GM12873 (cell line): ENCODE results near the gene THY1.

Experiments used
- TF ChIP-seq, protein P1 (sequence below): IDR thresholded peaks from 2 replicates; pipeline ENCODE4 v1.5.1; 2012; ENCODE audit warnings: low read depth, mild to moderate bottlenecking, moderate library complexity, low read length, control low read depth; ENCODE audit not compliant: insufficient read depth; ENCODE audit errors: missing control alignments

The THY1 gene

DNA sequence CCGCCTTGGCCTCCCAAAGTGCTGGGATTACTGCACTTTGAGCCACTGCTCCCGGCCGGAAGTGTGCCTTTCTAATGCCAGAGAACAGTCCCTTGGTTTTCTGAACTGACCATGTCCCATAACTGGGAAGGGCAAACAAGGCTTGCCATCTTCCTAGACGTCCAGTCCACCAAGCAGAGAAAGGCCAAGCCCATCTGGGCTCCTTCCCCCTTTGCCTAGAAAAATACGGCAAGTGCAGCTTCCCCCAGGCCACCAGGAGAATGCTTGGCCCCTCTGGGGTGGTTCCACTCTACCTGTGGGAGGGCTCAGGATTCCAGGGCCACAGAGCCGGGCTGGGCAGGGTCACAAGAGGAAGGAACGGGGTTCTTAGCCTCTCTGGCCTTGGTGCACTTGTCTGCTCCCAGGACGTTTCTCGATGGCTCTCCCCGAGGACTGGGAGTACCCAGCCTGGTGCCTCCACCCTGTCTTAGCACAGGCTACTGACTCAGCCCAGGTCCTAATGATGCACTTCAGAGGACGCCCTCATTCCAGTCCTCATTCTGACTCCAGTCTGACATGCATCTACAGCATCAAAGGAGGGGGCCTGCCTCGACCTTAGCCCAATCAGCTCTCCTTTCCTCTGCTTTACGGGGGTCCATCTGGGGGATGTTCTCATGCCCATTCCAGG lies 42.7 kb downstream of the THY1 start:
- TF ChIP-seq, protein P1, sequence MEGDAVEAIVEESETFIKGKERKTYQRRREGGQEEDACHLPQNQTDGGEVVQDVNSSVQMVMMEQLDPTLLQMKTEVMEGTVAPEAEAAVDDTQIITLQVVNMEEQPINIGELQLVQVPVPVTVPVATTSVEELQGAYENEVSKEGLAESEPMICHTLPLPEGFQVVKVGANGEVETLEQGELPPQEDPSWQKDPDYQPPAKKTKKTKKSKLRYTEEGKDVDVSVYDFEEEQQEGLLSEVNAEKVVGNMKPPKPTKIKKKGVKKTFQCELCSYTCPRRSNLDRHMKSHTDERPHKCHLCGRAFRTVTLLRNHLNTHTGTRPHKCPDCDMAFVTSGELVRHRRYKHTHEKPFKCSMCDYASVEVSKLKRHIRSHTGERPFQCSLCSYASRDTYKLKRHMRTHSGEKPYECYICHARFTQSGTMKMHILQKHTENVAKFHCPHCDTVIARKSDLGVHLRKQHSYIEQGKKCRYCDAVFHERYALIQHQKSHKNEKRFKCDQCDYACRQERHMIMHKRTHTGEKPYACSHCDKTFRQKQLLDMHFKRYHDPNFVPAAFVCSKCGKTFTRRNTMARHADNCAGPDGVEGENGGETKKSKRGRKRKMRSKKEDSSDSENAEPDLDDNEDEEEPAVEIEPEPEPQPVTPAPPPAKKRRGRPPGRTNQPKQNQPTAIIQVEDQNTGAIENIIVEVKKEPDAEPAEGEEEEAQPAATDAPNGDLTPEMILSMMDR, result no peak

GRCh38 chr11:119378851-119379465 lies 44.0 kb downstream of the THY1 start:
- TF ChIP-seq, protein P1, result no peak

- TF ChIP-seq, protein P1, result no peak
Observed at GRCh38 chr11:119377961-119378667, 44.9 kb downstream of the THY1 start.

DNA sequence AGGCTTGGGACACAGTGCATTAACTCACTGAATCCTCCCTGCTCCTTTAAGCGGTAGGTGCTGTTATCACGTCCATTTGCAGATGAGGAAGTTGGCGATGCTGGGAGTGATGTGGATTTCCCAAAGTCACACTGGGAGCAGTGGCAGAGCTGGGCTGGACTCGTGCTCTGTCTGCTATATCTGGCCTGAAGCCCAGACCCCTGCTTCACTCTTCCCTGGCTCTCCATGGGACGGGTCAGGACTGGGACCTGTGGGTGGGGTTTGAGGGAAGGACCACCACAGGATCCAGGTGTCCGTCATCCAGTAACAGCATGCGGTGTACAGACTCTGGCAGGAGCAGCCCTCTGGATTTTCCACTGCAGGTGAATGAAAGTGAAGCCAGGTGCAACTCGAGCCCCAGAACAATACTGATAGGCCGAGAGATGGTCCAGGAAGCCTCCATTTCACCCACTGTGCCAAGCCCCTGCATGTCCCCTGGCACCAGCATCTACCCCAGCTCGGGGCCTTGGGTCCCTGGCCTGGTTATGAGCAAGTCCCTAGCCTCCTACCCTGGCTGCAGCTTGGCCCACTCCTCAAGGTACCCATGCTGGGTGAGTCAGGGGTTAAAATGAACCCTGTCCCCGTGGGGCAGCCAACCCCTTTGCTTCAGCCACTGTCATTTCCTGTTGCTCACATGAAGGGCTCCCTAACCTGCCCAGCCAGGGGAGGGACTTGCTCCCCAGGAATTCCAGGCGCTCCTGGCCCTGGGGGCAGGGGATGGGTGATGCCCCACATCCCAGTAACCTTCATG lies 45.7 kb downstream of the THY1 start:
- TF ChIP-seq, protein P1, result no peak

GRCh38 chr11:119376197-119376847 lies 46.6 kb downstream of the THY1 start:
- TF ChIP-seq, protein P1, result no peak

- TF ChIP-seq, protein P1, result no peak
Observed at GRCh38 chr11:119375337-119376196, 47.4 kb downstream of the THY1 start.
